HepG2 (cell line): ENCODE measurements around the gene ADAMTSL4. TPM values are rescaled to one million over a fixed set of nuclear protein-coding genes. Genes with fewer than 3 reads are reported as not detected.

Experiments used
- ASH2L ChIP-seq: fragments of 300-600, 200-600 bp; sonication (generic); IDR thresholded peaks from 2 replicates; pipeline ENCODE4 v1.7.0; 2017; ENCODE audit warnings: low read depth, mild to moderate bottlenecking, moderate library complexity, mixed read lengths, low read length; ENCODE audit not compliant: insufficient read length
- CCDC6 ChIP-seq: sonication (generic); formaldehyde crosslinking; IDR thresholded peaks from 2 replicates; pipeline ENCODE4 v1.8.1; 2022; ENCODE audit warnings: mild to moderate bottlenecking, missing genetic modification reagents, moderate library complexity
- NFKBIZ ChIP-seq: IDR thresholded peaks from 2 replicates; pipeline ENCODE4 v1.6.1; 2018; ENCODE audit warnings: missing genetic modification reagents, missing compliant biosample characterization
- NRL ChIP-seq: sonication (generic); formaldehyde crosslinking; IDR thresholded peaks from 2 replicates; pipeline ENCODE4 v1.5.0; 2020; ENCODE audit warnings: missing genetic modification reagents, mild to moderate bottlenecking, moderate library complexity, borderline replicate concordance
- RFXANK ChIP-seq: IDR thresholded peaks from 2 replicates; pipeline ENCODE4 v1.6.1; 2016
- RXRB ChIP-seq: IDR thresholded peaks from 2 replicates; pipeline ENCODE4 v1.6.1; 2016; ENCODE audit warnings: borderline replicate concordance, missing genetic modification reagents, missing compliant biosample characterization
- SP1 ChIP-seq, 2 experiments: fragments of 450-650 bp in 1 of 2; sonication (generic) in 1 of 2; formaldehyde crosslinking in 1 of 2; IDR thresholded peaks; 2 replicates each; pipeline versions ENCODE4 v1.4.0 to v1.6.1; 2016 to 2020; ENCODE audit warnings: missing genetic modification reagents in 1 of 2
- ZBTB3 ChIP-seq: sonication (generic); formaldehyde crosslinking; IDR thresholded peaks from 2 replicates; pipeline ENCODE4 v1.4.0; 2020; ENCODE audit warnings: low read depth, mild to moderate bottlenecking, moderate library complexity, missing genetic modification reagents, borderline replicate concordance
- ZNF563 ChIP-seq: sonication (generic); formaldehyde crosslinking; IDR thresholded peaks from 2 replicates; pipeline ENCODE4 v1.8.0; 2022; ENCODE audit warnings: mild to moderate bottlenecking, moderate library complexity, missing genetic modification reagents
- ZNF629 ChIP-seq: sonication (generic); formaldehyde crosslinking; conservative IDR thresholded peaks from 2 replicates; pipeline ENCODE4 v1.5.0; 2020; ENCODE audit warnings: missing genetic modification reagents
- ZNF713 ChIP-seq: sonication (generic); formaldehyde crosslinking; IDR thresholded peaks from 2 replicates; pipeline ENCODE4 v1.4.0; 2020; ENCODE audit warnings: mild to moderate bottlenecking, missing genetic modification reagents
- ZNF780A ChIP-seq: sonication (generic); formaldehyde crosslinking; IDR thresholded peaks from 2 replicates; pipeline ENCODE4 v1.8.0; 2022; ENCODE audit warnings: mild to moderate bottlenecking, missing genetic modification reagents, moderate library complexity
- ZSCAN12 ChIP-seq: sonication (generic); formaldehyde crosslinking; IDR thresholded peaks from 2 replicates; pipeline ENCODE4 v1.9.0; 2021; ENCODE audit warnings: mild to moderate bottlenecking, missing genetic modification reagents
- polyA plus RNA-seq, 8 experiments: library from polyadenylated mRNA; depleted of rRNA in 3 of 8; stranded (reverse) in 7 of 8; unstranded in 1 of 8; fragments of >200 nt; fragmentation: Illumina TruSeq in 4 of 8; extraction: Trizol in 4 of 8; gene quantifications; 2 replicates each; pipeline versions ENCODE4 v1.2.1 to v1.2.3, GENCODE V29; 2011 to 2016; ENCODE audit warnings: low read depth in 4 of 8, missing spikeins in 1 of 8, mixed read lengths in 1 of 8; ENCODE audit not compliant: insufficient read depth in 1 of 8
- total RNA-seq, 5 experiments: library from RNA; depleted of rRNA; stranded (reverse); fragments of >200 nt; fragmentation: Illumina TruSeq; extraction: Trizol; gene quantifications; 2 replicates each; pipeline ENCODE4 v1.2.3, GENCODE V29; 2016; ENCODE audit warnings: low read depth in 1 of 5
- TF ChIP-seq, protein P1 (sequence below): sonication (generic); formaldehyde crosslinking; IDR thresholded peaks from 2 replicates; pipeline ENCODE4 v1.5.1; 2020; ENCODE audit warnings: mild to moderate bottlenecking, missing genetic modification reagents, moderate library complexity
- TF ChIP-seq, protein P2 (sequence below), 2 experiments: sonication (generic) in 1 of 2; formaldehyde crosslinking in 1 of 2; IDR thresholded peaks; 2 replicates each; pipeline versions ENCODE4 v1.5.1 to v1.6.1; 2011 to 2020; ENCODE audit warnings: borderline replicate concordance in 1 of 2, low read depth in 1 of 2, low read length in 1 of 2, mild to moderate bottlenecking in 1 of 2, missing genetic modification reagents in 1 of 2, moderate library complexity in 1 of 2
- TF ChIP-seq, protein P3 (sequence below): sonication (generic); formaldehyde crosslinking; IDR thresholded peaks from 2 replicates; pipeline ENCODE4 v1.4.0; 2020; ENCODE audit warnings: mild to moderate bottlenecking, missing genetic modification reagents
- TF ChIP-seq, protein P4 (sequence below): sonication (generic); formaldehyde crosslinking; IDR thresholded peaks from 2 replicates; pipeline ENCODE4 v1.4.0; 2020; ENCODE audit warnings: missing genetic modification reagents
- TF ChIP-seq, protein P5 (sequence below): sonication (generic); formaldehyde crosslinking; IDR thresholded peaks from 2 replicates; pipeline ENCODE4 v1.4.0; 2020; ENCODE audit warnings: missing genetic modification reagents
- TF ChIP-seq, protein P6 (sequence below): IDR thresholded peaks from 2 replicates; pipeline ENCODE4 v1.6.1; 2012; ENCODE audit warnings: low read length, improper control_type of control experiment

ADAMTSL4 gene
- total and polyA plus RNA-seq, 2 of the 13 experiments (the other 11 are each of a cell fraction or from before 2014, with no cell fraction given) = 3.9 to 16.4 TPM

DNA sequence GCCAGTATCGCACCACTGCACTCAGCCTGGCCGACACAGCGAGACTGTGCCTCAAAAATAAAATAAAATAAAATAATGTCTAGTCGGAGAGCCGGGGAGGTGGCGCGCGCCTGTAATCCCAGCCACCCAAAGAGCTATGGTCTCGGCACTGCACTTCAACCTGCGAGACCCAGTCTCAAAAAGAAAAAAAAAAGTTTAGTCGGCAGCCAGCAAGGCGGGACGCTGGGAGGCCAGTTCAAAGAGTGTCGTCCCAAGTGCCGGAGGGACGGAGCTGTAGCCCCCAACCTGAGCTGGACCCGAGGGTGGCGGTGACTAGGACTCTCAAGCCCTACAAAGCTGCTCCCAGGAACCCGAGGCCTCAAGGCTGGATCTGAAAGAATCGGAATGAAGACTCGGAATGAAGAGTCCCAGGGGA lies 34.3 kb upstream of the ADAMTSL4 start (continued):
- TF ChIP-seq, protein P1, sequence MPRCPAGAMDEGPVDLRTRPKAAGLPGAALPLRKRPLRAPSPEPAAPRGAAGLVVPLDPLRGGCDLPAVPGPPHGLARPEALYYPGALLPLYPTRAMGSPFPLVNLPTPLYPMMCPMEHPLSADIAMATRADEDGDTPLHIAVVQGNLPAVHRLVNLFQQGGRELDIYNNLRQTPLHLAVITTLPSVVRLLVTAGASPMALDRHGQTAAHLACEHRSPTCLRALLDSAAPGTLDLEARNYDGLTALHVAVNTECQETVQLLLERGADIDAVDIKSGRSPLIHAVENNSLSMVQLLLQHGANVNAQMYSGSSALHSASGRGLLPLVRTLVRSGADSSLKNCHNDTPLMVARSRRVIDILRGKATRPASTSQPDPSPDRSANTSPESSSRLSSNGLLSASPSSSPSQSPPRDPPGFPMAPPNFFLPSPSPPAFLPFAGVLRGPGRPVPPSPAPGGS (CRISPR knock-in tag) = no peak
- TF ChIP-seq ZBTB3 (CRISPR knock-in tag) (0 out of 2 replicates have a peak, but pooled peaks have one; percentile 9), ZNF629 (CRISPR knock-in tag) (no peak), ZNF713 (no peak), RXRB (CRISPR knock-in tag) (no peak), SP1 (IDR thresholded peaks at IDR 0.05) (no peak), SP1 (CRISPR knock-in tag; IDR thresholded peaks at IDR 0.05) (no peak), ZSCAN12 (no peak), ZNF780A (CRISPR knock-in tag) (no peak), CCDC6 (CRISPR knock-in tag) (no peak), RFXANK (no peak), ASH2L (no peak), NFKBIZ (CRISPR knock-in tag) (no peak), NRL (0 out of 2 replicates have a peak, but pooled peaks have one; percentile 39), ZNF563 (CRISPR knock-in tag) (no peak)
- TF ChIP-seq, protein P2, sequence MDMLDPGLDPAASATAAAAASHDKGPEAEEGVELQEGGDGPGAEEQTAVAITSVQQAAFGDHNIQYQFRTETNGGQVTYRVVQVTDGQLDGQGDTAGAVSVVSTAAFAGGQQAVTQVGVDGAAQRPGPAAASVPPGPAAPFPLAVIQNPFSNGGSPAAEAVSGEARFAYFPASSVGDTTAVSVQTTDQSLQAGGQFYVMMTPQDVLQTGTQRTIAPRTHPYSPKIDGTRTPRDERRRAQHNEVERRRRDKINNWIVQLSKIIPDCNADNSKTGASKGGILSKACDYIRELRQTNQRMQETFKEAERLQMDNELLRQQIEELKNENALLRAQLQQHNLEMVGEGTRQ (IDR thresholded peaks at IDR 0.05; ENCODE audit: low read depth, low read length) = no peak
- TF ChIP-seq, protein P2 (CRISPR knock-in tag; IDR thresholded peaks at IDR 0.05; ENCODE audit: borderline replicate concordance) = no peak
- TF ChIP-seq, protein P3, sequence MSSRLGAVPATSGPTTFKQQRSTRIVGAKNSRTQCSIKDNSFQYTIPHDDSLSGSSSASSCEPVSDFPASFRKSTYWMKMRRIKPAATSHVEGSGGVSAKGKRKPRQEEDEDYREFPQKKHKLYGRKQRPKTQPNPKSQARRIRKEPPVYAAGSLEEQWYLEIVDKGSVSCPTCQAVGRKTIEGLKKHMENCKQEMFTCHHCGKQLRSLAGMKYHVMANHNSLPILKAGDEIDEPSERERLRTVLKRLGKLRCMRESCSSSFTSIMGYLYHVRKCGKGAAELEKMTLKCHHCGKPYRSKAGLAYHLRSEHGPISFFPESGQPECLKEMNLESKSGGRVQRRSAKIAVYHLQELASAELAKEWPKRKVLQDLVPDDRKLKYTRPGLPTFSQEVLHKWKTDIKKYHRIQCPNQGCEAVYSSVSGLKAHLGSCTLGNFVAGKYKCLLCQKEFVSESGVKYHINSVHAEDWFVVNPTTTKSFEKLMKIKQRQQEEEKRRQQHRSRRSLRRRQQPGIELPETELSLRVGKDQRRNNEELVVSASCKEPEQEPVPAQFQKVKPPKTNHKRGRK (CRISPR knock-in tag) = no peak
- TF ChIP-seq, protein P4, sequence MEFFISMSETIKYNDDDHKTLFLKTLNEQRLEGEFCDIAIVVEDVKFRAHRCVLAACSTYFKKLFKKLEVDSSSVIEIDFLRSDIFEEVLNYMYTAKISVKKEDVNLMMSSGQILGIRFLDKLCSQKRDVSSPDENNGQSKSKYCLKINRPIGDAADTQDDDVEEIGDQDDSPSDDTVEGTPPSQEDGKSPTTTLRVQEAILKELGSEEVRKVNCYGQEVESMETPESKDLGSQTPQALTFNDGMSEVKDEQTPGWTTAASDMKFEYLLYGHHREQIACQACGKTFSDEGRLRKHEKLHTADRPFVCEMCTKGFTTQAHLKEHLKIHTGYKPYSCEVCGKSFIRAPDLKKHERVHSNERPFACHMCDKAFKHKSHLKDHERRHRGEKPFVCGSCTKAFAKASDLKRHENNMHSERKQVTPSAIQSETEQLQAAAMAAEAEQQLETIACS (CRISPR knock-in tag) = no peak
- TF ChIP-seq, protein P5, sequence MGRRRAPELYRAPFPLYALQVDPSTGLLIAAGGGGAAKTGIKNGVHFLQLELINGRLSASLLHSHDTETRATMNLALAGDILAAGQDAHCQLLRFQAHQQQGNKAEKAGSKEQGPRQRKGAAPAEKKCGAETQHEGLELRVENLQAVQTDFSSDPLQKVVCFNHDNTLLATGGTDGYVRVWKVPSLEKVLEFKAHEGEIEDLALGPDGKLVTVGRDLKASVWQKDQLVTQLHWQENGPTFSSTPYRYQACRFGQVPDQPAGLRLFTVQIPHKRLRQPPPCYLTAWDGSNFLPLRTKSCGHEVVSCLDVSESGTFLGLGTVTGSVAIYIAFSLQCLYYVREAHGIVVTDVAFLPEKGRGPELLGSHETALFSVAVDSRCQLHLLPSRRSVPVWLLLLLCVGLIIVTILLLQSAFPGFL = no peak
- TF ChIP-seq, protein P6, sequence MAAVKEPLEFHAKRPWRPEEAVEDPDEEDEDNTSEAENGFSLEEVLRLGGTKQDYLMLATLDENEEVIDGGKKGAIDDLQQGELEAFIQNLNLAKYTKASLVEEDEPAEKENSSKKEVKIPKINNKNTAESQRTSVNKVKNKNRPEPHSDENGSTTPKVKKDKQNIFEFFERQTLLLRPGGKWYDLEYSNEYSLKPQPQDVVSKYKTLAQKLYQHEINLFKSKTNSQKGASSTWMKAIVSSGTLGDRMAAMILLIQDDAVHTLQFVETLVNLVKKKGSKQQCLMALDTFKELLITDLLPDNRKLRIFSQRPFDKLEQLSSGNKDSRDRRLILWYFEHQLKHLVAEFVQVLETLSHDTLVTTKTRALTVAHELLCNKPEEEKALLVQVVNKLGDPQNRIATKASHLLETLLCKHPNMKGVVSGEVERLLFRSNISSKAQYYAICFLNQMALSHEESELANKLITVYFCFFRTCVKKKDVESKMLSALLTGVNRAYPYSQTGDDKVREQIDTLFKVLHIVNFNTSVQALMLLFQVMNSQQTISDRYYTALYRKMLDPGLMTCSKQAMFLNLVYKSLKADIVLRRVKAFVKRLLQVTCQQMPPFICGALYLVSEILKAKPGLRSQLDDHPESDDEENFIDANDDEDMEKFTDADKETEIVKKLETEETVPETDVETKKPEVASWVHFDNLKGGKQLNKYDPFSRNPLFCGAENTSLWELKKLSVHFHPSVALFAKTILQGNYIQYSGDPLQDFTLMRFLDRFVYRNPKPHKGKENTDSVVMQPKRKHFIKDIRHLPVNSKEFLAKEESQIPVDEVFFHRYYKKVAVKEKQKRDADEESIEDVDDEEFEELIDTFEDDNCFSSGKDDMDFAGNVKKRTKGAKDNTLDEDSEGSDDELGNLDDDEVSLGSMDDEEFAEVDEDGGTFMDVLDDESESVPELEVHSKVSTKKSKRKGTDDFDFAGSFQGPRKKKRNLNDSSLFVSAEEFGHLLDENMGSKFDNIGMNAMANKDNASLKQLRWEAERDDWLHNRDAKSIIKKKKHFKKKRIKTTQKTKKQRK = no peak
